Upper lobe of left lung (tissue), 6 donors: ENCODE measurements around the gene DYNLT3. TPM values are rescaled to one million over a fixed set of nuclear protein-coding genes. Genes with fewer than 3 reads are reported as not detected.

Experiments used
- ATAC-seq, 2 donors: fragments of 200-7000 bp; cut with Tn5 transposase; one replicate each; pipeline ENCODE4 v1.9.1; 2022; ENCODE audit warnings: mild to moderate bottlenecking in 2 of 2, moderate library complexity in 2 of 2; ENCODE audit not compliant: low FRiP score in 2 of 2
- DNase-seq, 2 donors: peaks; one replicate each; pipeline ENCODE4 v3.0.0-alpha.2; 2019 to 2020
- H3K27ac ChIP-seq, 4 donors: fragments of 200-600 bp; sonication (generic); one replicate each; pipeline ENCODE4 v1.5.1; 2016 to 2019
- H3K27me3 ChIP-seq, 4 donors: fragments of 200-600 bp; sonication (generic); one replicate each; pipeline ENCODE4 v1.5.1; 2017 to 2019
- H3K36me3 ChIP-seq, 4 donors: fragments of 200-600 bp; sonication (generic); one replicate each; pipeline ENCODE4 v1.5.1; 2016 to 2019
- H3K4me1 ChIP-seq, 4 donors: fragments of 200-600 bp; sonication (generic); one replicate each; pipeline ENCODE4 v1.5.1; 2018 to 2019
- H3K4me3 ChIP-seq, 4 donors: fragments of 200-600 bp; sonication (generic); one replicate each; pipeline ENCODE4 v1.5.1; 2017 to 2019; ENCODE audit warnings: mild to moderate bottlenecking in 2 of 4, moderate library complexity in 1 of 4
- H3K9me3 ChIP-seq, 4 donors: fragments of 200-600 bp; sonication (generic); one replicate each; pipeline ENCODE4 v1.5.1; 2018 to 2019
- EP300 ChIP-seq, 4 donors: sonication (generic); formaldehyde crosslinking; IDR thresholded peaks; one replicate each; pipeline ENCODE4 v1.5.1; 2017; ENCODE audit warnings: antibody characterized with exemption in 4 of 4, control low read depth in 2 of 4
- POLR2A ChIP-seq, 4 donors: fragments of 450-650 bp; IDR thresholded peaks; one replicate each; pipeline ENCODE4 v1.5.1; 2016 to 2017; ENCODE audit warnings: antibody characterized with exemption in 4 of 4, mild to moderate bottlenecking in 2 of 4
- POLR2AphosphoS5 ChIP-seq, 2 donors: sonication (generic); formaldehyde crosslinking; IDR thresholded peaks; one replicate each; pipeline ENCODE4 v1.5.1; 2017; ENCODE audit warnings: antibody characterized with exemption in 2 of 2
- small RNA-seq, 4 donors: library from RNA; depleted of rRNA; stranded (forward); fragments of <200 nt; gene quantifications; one replicate each; pipeline ENCODE3, GENCODE V24; 2016
- total RNA-seq, 6 donors: library from RNA; depleted of rRNA in 4 of 6; stranded (reverse); fragments of >200 nt in 4 of 6; gene quantifications; one replicate each; pipeline versions ENCODE4 v1.1.0 to v1.2.1, GENCODE V29; 2016 to 2021
- TF ChIP-seq, protein P1 (sequence below), 6 experiments: fragments of 450-650 bp in 4 of 6; fragments of 200-600 bp in 2 of 6; sonication (generic) in 2 of 6; IDR thresholded peaks; one replicate each; pipeline ENCODE4 v1.5.1; 2016 to 2019; ENCODE audit warnings: antibody characterized with exemption in 6 of 6
- donor health status: DM: no; HTN: no; CAD: no; lungs with moderate emphysema.
- donor health status: DM: no; HTN: yes; CAD: no; lungs with severe emphysema.

The DYNLT3 gene
- total RNA-seq, 6 donors from 2014 or later, result 4.1 to 38.2 (median 23.5) TPM

DNA sequence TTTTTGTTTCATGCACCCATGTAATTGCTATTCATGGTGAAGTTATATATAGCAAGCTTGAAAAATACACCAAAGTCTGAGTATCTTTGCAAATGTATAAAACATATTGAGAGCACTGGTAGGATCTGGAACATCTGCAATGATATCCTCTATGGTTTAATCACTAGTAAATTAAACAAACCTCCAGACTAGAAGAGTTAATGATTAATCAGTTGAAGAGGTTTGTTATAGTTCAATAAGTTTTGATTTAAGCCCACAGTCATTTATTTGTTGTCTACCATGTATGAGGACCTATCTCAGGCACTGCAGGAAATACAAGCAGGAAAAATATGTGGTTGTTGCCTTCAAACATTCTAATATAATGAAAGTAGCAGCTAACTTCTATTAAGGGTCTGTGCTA is 51.1 kb downstream of the DYNLT3 start:
- Histone ChIP-seq H3K36me3 (no peaks in the 10 kb centered on the region), H3K4me3 (no peak overlapping the region), H3K27me3 (no peaks in the 10 kb centered on the region), H3K4me1 (peaks cover 0 to 3% (median 0%) of the 10 kb centered on the region in 4 donors), H3K27ac (no peak overlapping the region), H3K9me3 (no peaks in the 10 kb centered on the region)
- ATAC-seq, result no peak
- no peak for TF ChIP-seq POLR2AphosphoS5 (IDR thresholded peaks at IDR 0.05)
- TF ChIP-seq EP300 (IDR thresholded peaks at IDR 0.05), result no peak
- TF ChIP-seq POLR2A (IDR thresholded peaks at IDR 0.05), result no peak
- TF ChIP-seq, protein P1, sequence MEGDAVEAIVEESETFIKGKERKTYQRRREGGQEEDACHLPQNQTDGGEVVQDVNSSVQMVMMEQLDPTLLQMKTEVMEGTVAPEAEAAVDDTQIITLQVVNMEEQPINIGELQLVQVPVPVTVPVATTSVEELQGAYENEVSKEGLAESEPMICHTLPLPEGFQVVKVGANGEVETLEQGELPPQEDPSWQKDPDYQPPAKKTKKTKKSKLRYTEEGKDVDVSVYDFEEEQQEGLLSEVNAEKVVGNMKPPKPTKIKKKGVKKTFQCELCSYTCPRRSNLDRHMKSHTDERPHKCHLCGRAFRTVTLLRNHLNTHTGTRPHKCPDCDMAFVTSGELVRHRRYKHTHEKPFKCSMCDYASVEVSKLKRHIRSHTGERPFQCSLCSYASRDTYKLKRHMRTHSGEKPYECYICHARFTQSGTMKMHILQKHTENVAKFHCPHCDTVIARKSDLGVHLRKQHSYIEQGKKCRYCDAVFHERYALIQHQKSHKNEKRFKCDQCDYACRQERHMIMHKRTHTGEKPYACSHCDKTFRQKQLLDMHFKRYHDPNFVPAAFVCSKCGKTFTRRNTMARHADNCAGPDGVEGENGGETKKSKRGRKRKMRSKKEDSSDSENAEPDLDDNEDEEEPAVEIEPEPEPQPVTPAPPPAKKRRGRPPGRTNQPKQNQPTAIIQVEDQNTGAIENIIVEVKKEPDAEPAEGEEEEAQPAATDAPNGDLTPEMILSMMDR (IDR thresholded peaks at IDR 0.05), result no peak
- DNase-seq, result no peak

Small RNAs within 50 kb of the gene (small RNA-seq; reads per million reads assigned to genes)
- gene RNU6-49P, result 0 reads per million in 4 donors

Other genes with a start within 250 kb of the DYNLT3 start
- gene XK, start 161.8 kb downstream of the DYNLT3 start, total RNA-seq, result 1 to 10 TPM in 5 of 6 donors, under 1 TPM in 1; under 0.01 to 5.7 (median 1.8) TPM
- 100 to 1,000 TPM in 2 of 6 donors, 10 to 100 TPM in 4; 12.1 to 254 (median 45.5) TPM for gene CYBB, start 67.5 kb downstream of the DYNLT3 start, total RNA-seq
- gene SYTL5, start 159.0 kb upstream of the DYNLT3 start, total RNA-seq, result 1 to 10 TPM in 3 of 6 donors, under 1 TPM in 3; 0.30 to 3.6 (median 0.71) TPM